Activated CD8-positive, alpha-beta T cell treated with anti-CD3 and anti-CD28 coated beads for 36 hours (primary cell): ENCODE data around the gene PLA2G4D. TPM values are rescaled to one million over a fixed set of nuclear protein-coding genes. Genes with fewer than 3 reads are reported as not detected.

Experiments
- ATAC-seq: fragments of 200-7000 bp; cut with Tn5 transposase; one replicate; pipeline ENCODE4 v1.10.0; 2021; ENCODE audit warnings: mild to moderate bottlenecking, moderate library complexity
- CTCF ChIA-PET: fragments of 350-600 bp; sonication (Branson Sonifier 250); formaldehyde crosslinking; loops from one replicate; lab custom pipeline; 2021; ENCODE audit warnings: antibody characterized with exemption; lab: Charles Lee
- POLR2A ChIA-PET: fragments of 350-600 bp; sonication (Branson Sonifier 250); formaldehyde crosslinking; loops from one replicate; lab custom pipeline; 2021; ENCODE audit warnings: antibody characterized with exemption; lab: Charles Lee
- DNase-seq: peaks from one replicate; pipeline ENCODE4 v3.0.0-alpha.2; 2020
- H3K27ac Mint-ChIP-seq: one replicate; pipeline ENCODE4 v1.8.0; 2021; ENCODE audit warnings: mild to moderate bottlenecking, mixed read lengths
- H3K27me3 Mint-ChIP-seq: one replicate; pipeline ENCODE4 v1.8.0; 2021; ENCODE audit warnings: mixed read lengths
- H3K36me3 Mint-ChIP-seq: one replicate; pipeline ENCODE4 v1.8.0; 2021; ENCODE audit warnings: low read depth, mixed read lengths
- H3K4me1 Mint-ChIP-seq: one replicate; pipeline ENCODE4 v1.8.0; 2021; ENCODE audit warnings: low read depth, mixed read lengths
- H3K4me3 Mint-ChIP-seq: one replicate; pipeline ENCODE4 v1.8.0; 2021; ENCODE audit warnings: mild to moderate bottlenecking, moderate library complexity, mixed read lengths
- H3K9me3 Mint-ChIP-seq: one replicate; pipeline ENCODE4 v1.8.0; 2021; ENCODE audit warnings: mixed read lengths
- intact Hi-C: fragments of 100-400 bp; cut with micrococcal nuclease; formaldehyde crosslinking; loops from one replicate; pipeline ENCODE4 v1.10.0; 2022
- total RNA-seq, 2 experiments: library from RNA; stranded (reverse); gene quantifications; one replicate each; pipeline ENCODE4 v1.2.3, GENCODE V29; 2021
- TF ChIP-seq, protein P1 (sequence below): fragments of 200-600 bp; IDR thresholded peaks from one replicate; pipeline ENCODE4 v1.8.0; 2022; ENCODE audit warnings: antibody characterized with exemption, mild to moderate bottlenecking

Gene PLA2G4D
- total RNA-seq, 2 experiments from 2014 or later: not detected

DNA sequence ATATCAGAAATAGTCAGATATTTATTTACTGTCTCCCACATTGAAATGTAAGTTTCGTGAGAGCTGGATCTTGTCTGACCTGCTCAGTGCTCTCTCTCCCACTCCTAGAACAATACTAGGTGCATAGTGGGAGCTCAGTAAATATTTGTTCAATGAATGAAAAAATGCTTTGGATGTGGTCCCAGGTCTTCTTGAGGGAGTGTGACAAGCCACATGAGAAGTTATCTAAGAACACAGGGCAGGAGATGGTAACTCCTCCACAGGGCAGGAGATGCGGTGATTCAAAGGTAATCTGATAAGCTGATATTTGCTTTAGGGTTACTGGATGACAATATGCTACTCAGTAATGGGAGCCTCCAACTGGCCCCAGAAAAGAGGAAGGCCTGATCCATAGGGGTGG lies 47.8 kb downstream of the PLA2G4D start:
- Mint-ChIP-seq H3K4me1 (no peaks in the 10 kb centered on the region), H3K36me3 (no peaks in the 10 kb centered on the region), H3K27me3 (no peaks in the 10 kb centered on the region), H3K9me3 (no peaks in the 10 kb centered on the region), H3K27ac (no peak overlapping the region), H3K4me3 (no peak overlapping the region)
- TF ChIP-seq, protein P1, sequence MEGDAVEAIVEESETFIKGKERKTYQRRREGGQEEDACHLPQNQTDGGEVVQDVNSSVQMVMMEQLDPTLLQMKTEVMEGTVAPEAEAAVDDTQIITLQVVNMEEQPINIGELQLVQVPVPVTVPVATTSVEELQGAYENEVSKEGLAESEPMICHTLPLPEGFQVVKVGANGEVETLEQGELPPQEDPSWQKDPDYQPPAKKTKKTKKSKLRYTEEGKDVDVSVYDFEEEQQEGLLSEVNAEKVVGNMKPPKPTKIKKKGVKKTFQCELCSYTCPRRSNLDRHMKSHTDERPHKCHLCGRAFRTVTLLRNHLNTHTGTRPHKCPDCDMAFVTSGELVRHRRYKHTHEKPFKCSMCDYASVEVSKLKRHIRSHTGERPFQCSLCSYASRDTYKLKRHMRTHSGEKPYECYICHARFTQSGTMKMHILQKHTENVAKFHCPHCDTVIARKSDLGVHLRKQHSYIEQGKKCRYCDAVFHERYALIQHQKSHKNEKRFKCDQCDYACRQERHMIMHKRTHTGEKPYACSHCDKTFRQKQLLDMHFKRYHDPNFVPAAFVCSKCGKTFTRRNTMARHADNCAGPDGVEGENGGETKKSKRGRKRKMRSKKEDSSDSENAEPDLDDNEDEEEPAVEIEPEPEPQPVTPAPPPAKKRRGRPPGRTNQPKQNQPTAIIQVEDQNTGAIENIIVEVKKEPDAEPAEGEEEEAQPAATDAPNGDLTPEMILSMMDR: no peak
- DNase-seq (no peak), ATAC-seq (no peak)
- intact Hi-C loops: no loop called here
- CTCF ChIA-PET: interaction anchor here (0.9 to 1.0 kb wide), 2 partner anchors 10 to 14 kb away, joined by 3 to 4 read pairs; no protein-coding TSS in a partner anchor
- POLR2A ChIA-PET: interaction anchor here (0.5 kb wide), 1 partner anchor 130 kb away, joined by 3 read pairs; no protein-coding TSS in a partner anchor

- ATAC-seq (no peak), DNase-seq (no peak)
- POLR2A ChIA-PET: no interaction called here
- intact Hi-C loops: no loop called here
- TF ChIP-seq, protein P1: no peak
- no peak overlapping the region for H3K27ac Mint-ChIP-seq
- H3K4me1 Mint-ChIP-seq: no peaks in the 10 kb centered on the region
- H3K4me3 Mint-ChIP-seq: no peak overlapping the region
- CTCF ChIA-PET: interaction anchor here (1.0 to 1.1 kb wide), 2 partner anchors 39 to 56 kb away, joined by 3 to 4 read pairs; no protein-coding TSS in a partner anchor
- H3K27me3 Mint-ChIP-seq: no peaks in the 10 kb centered on the region
- no peaks in the 10 kb centered on the region for H3K36me3 Mint-ChIP-seq
- no peaks in the 10 kb centered on the region for H3K9me3 Mint-ChIP-seq
Observed at GRCh38 chr15:42045211-42045615, 49.1 kb downstream of the PLA2G4D start.

- no peaks in the 10 kb centered on the region for H3K9me3 Mint-ChIP-seq
- ATAC-seq: no peak
- POLR2A ChIA-PET: interaction anchor here (0.9 kb wide), 1 partner anchor 9 kb away, joined by 4 read pairs; no protein-coding TSS in a partner anchor
Observed at GRCh38 chr15:42042602-42043400, 51.6 kb downstream of the PLA2G4D start.

DNA sequence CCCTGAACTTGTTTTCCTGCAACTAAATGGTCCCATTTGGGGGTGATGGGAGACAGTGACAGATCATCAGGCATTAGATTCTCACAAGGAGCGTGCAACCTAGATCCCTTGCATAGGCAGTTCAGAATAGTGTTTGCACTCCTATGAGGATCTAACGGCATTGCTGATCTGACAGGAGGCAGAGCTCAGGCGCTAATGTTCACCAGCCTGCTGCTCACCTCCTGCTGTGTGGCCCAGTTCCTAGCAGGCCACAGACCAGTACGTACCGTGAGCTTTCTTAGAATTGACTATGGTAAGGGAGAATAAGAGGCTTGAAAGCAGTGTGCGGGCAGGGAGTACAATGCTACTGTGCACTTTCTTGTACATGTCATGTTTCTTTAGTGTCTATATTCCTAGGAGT lies 56.0 kb downstream of the PLA2G4D start:
- CTCF ChIA-PET: no interaction called here
- H3K4me3 Mint-ChIP-seq: no peak overlapping the region
- ATAC-seq (no peak), DNase-seq (no peak)
- POLR2A ChIA-PET: no interaction called here
- H3K27ac Mint-ChIP-seq: no peak overlapping the region
- H3K4me1 Mint-ChIP-seq: peaks cover 6% of the 10 kb centered on the region
- no peaks in the 10 kb centered on the region for H3K36me3 Mint-ChIP-seq
- TF ChIP-seq, protein P1: no peak
- no peaks in the 10 kb centered on the region for H3K27me3 Mint-ChIP-seq
- H3K9me3 Mint-ChIP-seq: no peaks in the 10 kb centered on the region
- intact Hi-C loops: no loop called here

More at GRCh38 chr15:42042602-42043400, 51.6 kb downstream of the PLA2G4D start:
- no peaks in the 10 kb centered on the region for H3K36me3 Mint-ChIP-seq
- CTCF ChIA-PET: interaction anchor here (1.2 to 1.4 kb wide), 3 partner anchors 8 to 53 kb away, joined by 3 to 4 read pairs (median 3); no protein-coding TSS in a partner anchor
- H3K4me3 Mint-ChIP-seq: no peak overlapping the region
- no peaks in the 10 kb centered on the region for H3K4me1 Mint-ChIP-seq
- no peaks in the 10 kb centered on the region for H3K27me3 Mint-ChIP-seq
- intact Hi-C loops: no loop called here
- DNase-seq: no peak
- H3K27ac Mint-ChIP-seq: no peak overlapping the region
- TF ChIP-seq, protein P1: no peak

GRCh38 chr15:42037656-42038055 lies 56.7 kb downstream of the PLA2G4D start:
- Mint-ChIP-seq H3K27me3 (no peaks in the 10 kb centered on the region), H3K4me3 (no peak overlapping the region), H3K4me1 (peaks cover 10% of the 10 kb centered on the region), H3K27ac (no peak overlapping the region), H3K9me3 (no peaks in the 10 kb centered on the region), H3K36me3 (no peaks in the 10 kb centered on the region)
- ATAC-seq: no peak
- intact Hi-C loops: no loop called here
- ChIA-PET CTCF (interaction anchor here (1.3 kb wide), 1 partner anchor 48 kb away, joined by 4 read pairs; no protein-coding TSS in a partner anchor), POLR2A (interaction anchor here (0.6 kb wide), 1 partner anchor 27 kb away, joined by 3 read pairs; no protein-coding TSS in a partner anchor)
- TF ChIP-seq, protein P1: no peak
- DNase-seq: no peak
